ENCODE results near the gene LCE3A. TPM values are rescaled to one million over a fixed set of nuclear protein-coding genes. Genes with fewer than 3 reads are reported as not detected.

Gene LCE3A
- not detected in 2 replicates for total RNA-seq

GRCh38 chr1:152622803-152623202 is at the start of gene LCE3A:
TSS of gene LCE3A (minus strand) at chr1:152623103. CDS start at chr1:152623103, 0 bp downstream.

GRCh38 chr1:152663098-152663497 is 40.2 kb upstream of the LCE3A start, which contains the start of gene LCE2D:
TSS of gene LCE2D (plus strand) at chr1:152663380. CDS start at chr1:152664106, 726 bp downstream.

GRCh38 chr1:152613511-152613910 is 9.4 kb downstream of the LCE3A start, which contains the start of gene LCE3B:
TSS of gene LCE3B (plus strand) at chr1:152613811. CDS start at chr1:152613811, 0 bp downstream.

GRCh38 chr1:152599934-152600333 is 23.0 kb downstream of the LCE3A start, which contains the start of gene LCE3C:
TSS of gene LCE3C (plus strand) at chr1:152600234. CDS start at chr1:152600732, 498 bp downstream.

GRCh38 chr1:152580433-152580832 is 42.5 kb downstream of the LCE3A start, which contains the start of gene LCE3D:
TSS of gene LCE3D (minus strand) at chr1:152580516. CDS start at chr1:152579936, 580 bp downstream.

Other genes with a start within 250 kb of the LCE3A start
- not detected in 2 replicates for gene CRNN, start 208.8 kb downstream of the LCE3A start, total RNA-seq
- gene LCE5A, start 112.3 kb downstream of the LCE3A start, total RNA-seq, result not detected in 2 replicates
- gene CRCT1, start 108.6 kb downstream of the LCE3A start, total RNA-seq, result not detected in 2 replicates
- not detected in 2 replicates for gene LCE3E, start 56.3 kb downstream of the LCE3A start, total RNA-seq
- not detected in 2 replicates for gene LCE3D, start 42.6 kb downstream of the LCE3A start, total RNA-seq
- gene LCE3C, start 22.9 kb downstream of the LCE3A start, total RNA-seq, result not detected in 2 replicates
- not detected in 2 replicates for gene LCE3B, start 9.3 kb downstream of the LCE3A start, total RNA-seq
- gene LCE2D, start 40.3 kb upstream of the LCE3A start, total RNA-seq, result not detected in 2 replicates
- gene LCE2C, start 52.2 kb upstream of the LCE3A start, total RNA-seq, result not detected in 2 replicates
- not detected in 2 replicates for gene LCE2B, start 63.0 kb upstream of the LCE3A start, total RNA-seq
- gene LCE2A, start 75.2 kb upstream of the LCE3A start, total RNA-seq, result not detected in 2 replicates
- gene LCE4A, start 85.1 kb upstream of the LCE3A start, total RNA-seq, result not detected in 2 replicates
- not detected in 2 replicates for gene KPRP, start 134.9 kb upstream of the LCE3A start, total RNA-seq
- gene LCE1F, start 152.0 kb upstream of the LCE3A start, total RNA-seq, result not detected in 2 replicates
- not detected in 2 replicates for gene LCE1E, start 163.2 kb upstream of the LCE3A start, total RNA-seq
- not detected in 2 replicates for gene LCE1D, start 173.6 kb upstream of the LCE3A start, total RNA-seq
- gene LCE1C, start 183.5 kb upstream of the LCE3A start, total RNA-seq, result not detected in 2 replicates
- not detected in 2 replicates for gene LCE1B, start 188.9 kb upstream of the LCE3A start, total RNA-seq
- not detected in 2 replicates for gene LCE1A, start 204.4 kb upstream of the LCE3A start, total RNA-seq
- not detected in 2 replicates for gene LCE6A, start 219.8 kb upstream of the LCE3A start, total RNA-seq
- gene LCE7A, start 236.9 kb upstream of the LCE3A start, total RNA-seq, result not detected in 2 replicates